DMS153 (cell line): ENCODE measurements around the gene SDCBP2.
A peak's percentile ranks its signal among the peaks of the same experiment; 100 is the strongest.

Experiments
- DNase-seq: peaks from one replicate; lab custom pipeline; 2025; lab: John Stamatoyannopoulos, UW

Gene SDCBP2

GRCh38 chr20:1273366-1273765, 55.6 kb downstream of the SDCBP2 start:
- DNase-seq = no peak

GRCh38 chr20:1272368-1273100, 56.4 kb downstream of the SDCBP2 start:
- DNase-seq = no peak

GRCh38 chr20:1269850-1270249, 59.1 kb downstream of the SDCBP2 start:
- DNase-seq = no peak

- no peak for DNase-seq
These were observed 59.7 kb downstream of the SDCBP2 start for GRCh38 chr20:1269235-1269634.

- DNase-seq = no peak
These were observed 61.0 kb downstream of the SDCBP2 start for GRCh38 chr20:1267809-1268374.

- no peak for DNase-seq
These were observed 61.8 kb downstream of the SDCBP2 start for GRCh38 chr20:1267161-1267560.

- peak; percentile 13 for DNase-seq
These were observed 62.6 kb downstream of the SDCBP2 start, which contains the start of gene SNPH for GRCh38 chr20:1266167-1266973. TSS of gene SNPH (plus strand) at chr20:1266294. CDS start at chr20:1296240, 29,946 bp downstream.

GRCh38 chr20:1265916-1266166, 63.1 kb downstream of the SDCBP2 start:
- no peak for DNase-seq

- no peak for DNase-seq
These were observed 63.6 kb downstream of the SDCBP2 start for GRCh38 chr20:1265226-1265915.

- no peak for DNase-seq
These were observed 64.2 kb downstream of the SDCBP2 start for GRCh38 chr20:1264727-1265126.

GRCh38 chr20:1263853-1264252, 65.1 kb downstream of the SDCBP2 start:
- DNase-seq = no peak
